ENCODE data around the gene SOCS4. TPM values are rescaled to one million over a fixed set of nuclear protein-coding genes. Genes with fewer than 3 reads are reported as not detected.
"Not testable (repeated sequence)": the region's sequence is repeated elsewhere in the genome, so short reads cannot be mapped to it uniquely, and the experiment has no call there.

Gene SOCS4
- total RNA-seq, 1 experiment from 2014 or later: 3.8 TPM

- Histone ChIP-seq H3K4me3 (no peak overlapping the region), H3K36me3 (peaks cover 13% of the 10 kb centered on the region)
Measured at GRCh38 chr14:55045087-55045486, 18.1 kb downstream of the SOCS4 start.

DNA sequence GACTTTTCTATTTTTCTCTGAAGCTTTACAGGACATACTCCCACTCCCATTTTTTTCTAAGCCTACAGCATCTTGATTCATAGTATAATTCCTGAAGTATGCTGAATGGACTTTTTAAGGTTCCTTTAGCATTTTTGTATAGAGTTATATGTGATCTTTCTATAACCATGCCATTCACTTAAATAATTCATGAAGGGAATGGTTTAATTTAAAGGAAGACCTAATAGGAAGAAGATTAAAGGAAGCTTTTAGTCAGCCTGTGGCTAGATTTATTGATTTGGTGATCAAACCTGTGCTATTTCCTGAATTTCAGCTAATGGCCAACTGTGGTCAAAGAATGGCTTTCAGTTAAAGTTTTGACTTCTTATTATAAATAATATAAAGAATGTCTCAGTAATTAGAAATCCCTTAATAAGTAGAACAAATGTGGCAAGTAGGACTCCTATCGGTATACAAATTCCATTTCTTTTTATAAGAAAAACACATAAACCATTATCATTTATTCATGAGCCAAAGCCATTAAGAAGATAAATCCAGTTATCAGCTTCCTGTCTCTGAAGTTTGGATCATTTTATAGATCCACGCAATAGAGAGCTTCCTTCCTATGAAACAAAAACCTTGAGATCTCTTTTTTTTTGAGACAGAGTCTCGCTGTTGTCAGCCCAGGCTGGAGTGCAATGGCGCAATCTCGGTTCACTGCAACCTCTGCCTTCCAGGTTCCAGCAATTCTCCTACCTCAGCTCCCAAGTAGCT is 20.4 kb downstream of the SOCS4 start:
- H3K4me3 ChIP-seq: no peak overlapping the region
- no peaks in the 10 kb centered on the region for H3K27me3 ChIP-seq
- no peaks in the 10 kb centered on the region for H3K9me3 ChIP-seq
- peaks cover 10% of the 10 kb centered on the region for H3K36me3 ChIP-seq
- DNase-seq: no peak

More at GRCh38 chr14:55045087-55045486, 18.1 kb downstream of the SOCS4 start:
- no peaks in the 10 kb centered on the region for H3K9me3 ChIP-seq
- no peaks in the 10 kb centered on the region for H3K27me3 ChIP-seq
- DNase-seq: no peak

DNA sequence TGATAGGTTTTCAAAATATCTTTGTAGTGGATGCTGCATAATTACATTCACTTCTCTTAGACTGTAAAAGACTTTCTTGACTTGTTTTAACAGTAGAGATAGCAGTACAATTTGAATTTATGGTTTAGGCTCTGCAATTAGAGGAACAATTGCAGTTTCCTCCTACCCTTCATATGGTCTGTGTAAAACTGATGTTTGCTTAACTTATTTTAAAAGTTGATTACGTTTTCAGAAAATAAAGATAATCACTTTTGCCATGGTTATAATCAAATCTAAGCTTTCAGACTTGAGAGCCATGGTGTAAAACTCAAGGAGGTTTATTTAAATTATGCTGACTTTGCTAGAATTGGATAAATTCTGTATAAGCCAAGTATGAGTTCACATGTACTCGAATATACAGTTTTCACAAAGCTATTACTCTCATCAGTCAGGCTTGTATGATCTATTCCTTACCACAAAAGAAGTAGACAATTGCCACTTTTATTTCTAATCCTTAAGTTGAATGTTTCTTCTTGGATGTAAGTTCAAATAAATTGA is 21.9 kb downstream of the SOCS4 start:
- H3K9me3 ChIP-seq: no peaks in the 10 kb centered on the region
- peaks cover 10% of the 10 kb centered on the region for H3K36me3 ChIP-seq
- H3K4me3 ChIP-seq: no peak overlapping the region
- DNase-seq: no peak
- no peaks in the 10 kb centered on the region for H3K27me3 ChIP-seq

DNA sequence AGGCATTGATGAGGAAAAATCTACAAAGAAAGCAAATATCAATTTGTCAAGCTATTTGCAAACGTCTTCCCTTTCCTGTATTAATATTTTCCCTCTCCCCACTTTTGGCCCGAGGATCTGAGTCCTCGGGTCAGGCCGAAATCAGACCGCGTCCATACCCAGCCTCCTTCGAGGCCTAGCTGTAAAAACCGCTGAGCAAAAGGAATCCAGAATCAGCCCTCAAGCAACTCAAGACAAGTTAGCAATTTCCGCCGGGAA is 24.1 kb downstream of the SOCS4 start:
- Histone ChIP-seq H3K4me3 (peak overlapping the region; percentile 99), H3K36me3 (peaks cover 29% of the 10 kb centered on the region), H3K9me3 (no peaks in the 10 kb centered on the region), H3K27me3 (no peaks in the 10 kb centered on the region)
- DNase-seq: no peak

GRCh38 chr14:55051423-55052268 is 24.6 kb downstream of the SOCS4 start, which contains the start of gene MAPK1IP1L:
Gene MAPK1IP1L (plus strand): TSS chr14:55051647. CDS start chr14:55061684, 10,037 bp downstream.
- Histone ChIP-seq H3K27me3 (no peaks in the 10 kb centered on the region), H3K4me3 (peak within 1 kb of the TSS; percentile 99), H3K36me3 (peaks cover 35% of the 10 kb centered on the region), H3K9me3 (no peaks in the 10 kb centered on the region)
- DNase-seq: peak; percentile 76

DNA sequence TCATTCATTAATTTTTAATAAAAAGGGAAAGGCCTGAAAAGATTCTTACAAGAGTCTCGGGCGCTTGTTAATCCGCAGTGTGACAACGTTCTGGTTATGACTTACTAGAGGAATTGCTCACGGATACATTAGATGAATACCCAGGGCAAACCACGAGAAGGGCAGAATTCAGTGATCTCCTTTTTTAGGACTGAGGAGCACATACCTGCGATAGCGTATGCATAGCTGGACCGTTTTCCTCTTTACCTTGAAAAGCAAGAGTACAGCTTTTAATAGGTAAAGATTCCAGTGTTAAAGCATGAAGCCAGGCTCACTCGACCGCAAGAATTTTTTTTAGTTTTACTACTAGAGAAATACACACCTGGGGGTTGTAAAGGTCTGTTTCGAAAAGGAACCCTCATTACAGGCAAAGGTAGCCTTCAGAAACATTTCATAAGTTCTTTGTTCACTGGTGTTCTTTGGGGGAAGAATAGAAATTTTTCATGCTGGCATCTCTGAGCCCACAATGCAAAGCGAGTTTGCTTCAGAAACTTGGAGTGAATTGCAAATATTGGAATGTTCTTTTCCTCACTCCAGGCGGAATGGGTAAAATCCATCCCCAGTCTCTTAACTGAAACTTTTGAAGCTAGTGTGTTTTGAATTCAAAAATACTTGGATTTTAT is 25.4 kb downstream of the SOCS4 start:
- no peaks in the 10 kb centered on the region for H3K9me3 ChIP-seq
- no peak for DNase-seq

DNA sequence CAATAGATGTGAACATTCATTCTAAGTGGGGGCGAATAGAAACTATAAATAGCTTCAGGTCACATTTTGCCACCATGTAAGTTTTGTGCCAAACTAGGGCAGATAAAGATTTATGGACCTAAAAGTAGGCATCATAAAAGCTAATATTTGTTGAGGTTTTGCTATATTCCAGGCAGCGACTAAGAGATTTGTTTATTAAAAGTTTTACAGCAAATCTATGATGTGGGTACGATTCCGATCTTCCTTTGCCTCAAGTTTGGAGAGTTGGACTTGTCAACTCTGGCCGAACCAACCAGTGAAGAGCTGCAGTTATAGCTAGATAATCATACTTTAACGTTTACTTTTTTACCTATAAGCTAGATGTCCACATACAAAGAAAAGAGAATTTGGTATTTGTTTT is 26.0 kb downstream of the SOCS4 start:
- H3K4me3 ChIP-seq: peak overlapping the region; percentile 99
- no peak for DNase-seq
- no peaks in the 10 kb centered on the region for H3K27me3 ChIP-seq
- no peaks in the 10 kb centered on the region for H3K9me3 ChIP-seq
- H3K36me3 ChIP-seq: peaks cover 46% of the 10 kb centered on the region

More for the DNA sequence above, 25.4 kb downstream of the SOCS4 start:
- Histone ChIP-seq H3K4me3 (peak overlapping the region; percentile 99), H3K27me3 (no peaks in the 10 kb centered on the region), H3K36me3 (peaks cover 42% of the 10 kb centered on the region)

DNA sequence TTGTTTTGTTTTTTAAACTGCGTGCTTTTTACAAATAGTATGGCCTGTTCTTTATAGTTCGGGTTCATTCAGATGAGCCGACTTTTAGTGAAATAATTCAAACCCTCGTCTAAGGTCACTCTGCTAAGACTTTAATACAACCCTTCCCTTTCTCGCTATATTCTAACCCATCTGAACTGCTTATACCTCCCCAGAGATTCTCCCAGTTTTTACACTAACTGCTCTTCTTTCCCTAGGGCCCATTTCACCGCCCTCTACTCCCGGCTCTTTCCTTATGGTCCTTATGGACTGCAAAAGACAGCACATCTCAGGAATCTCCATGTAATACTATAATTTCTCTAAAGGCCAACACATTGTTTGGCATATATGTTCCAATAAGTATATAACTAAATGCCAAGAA is 26.5 kb downstream of the SOCS4 start:
- Histone ChIP-seq H3K36me3 (peaks cover 51% of the 10 kb centered on the region), H3K27me3 (no peaks in the 10 kb centered on the region), H3K9me3 (no peaks in the 10 kb centered on the region), H3K4me3 (no peak overlapping the region; the same call in 1 of the 2 replicates)
- no peak for DNase-seq

DNA sequence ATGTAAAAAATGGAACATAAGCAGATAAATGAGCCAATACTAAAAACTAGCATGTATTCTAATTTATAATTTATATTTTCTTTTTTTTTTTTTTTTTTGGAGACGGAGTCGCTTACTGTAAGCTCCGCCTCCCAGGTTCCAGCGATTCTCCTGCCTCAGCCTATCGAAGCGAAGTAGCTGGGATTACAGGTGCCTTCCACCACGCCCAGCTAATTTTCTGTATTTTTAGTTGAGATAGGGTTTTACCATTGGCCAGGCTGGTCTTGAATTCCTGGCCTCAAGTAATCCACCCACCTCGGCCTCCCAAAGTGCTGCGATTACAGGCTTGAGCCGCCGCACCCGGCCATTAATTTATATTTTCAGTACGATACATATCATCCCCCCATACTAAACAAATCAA is 27.1 kb downstream of the SOCS4 start:
- H3K9me3 ChIP-seq: no peaks in the 10 kb centered on the region
- no peaks in the 10 kb centered on the region for H3K27me3 ChIP-seq
- no peak for DNase-seq
- H3K36me3 ChIP-seq: peaks cover 51% of the 10 kb centered on the region
- H3K4me3 ChIP-seq: no peak overlapping the region

DNA sequence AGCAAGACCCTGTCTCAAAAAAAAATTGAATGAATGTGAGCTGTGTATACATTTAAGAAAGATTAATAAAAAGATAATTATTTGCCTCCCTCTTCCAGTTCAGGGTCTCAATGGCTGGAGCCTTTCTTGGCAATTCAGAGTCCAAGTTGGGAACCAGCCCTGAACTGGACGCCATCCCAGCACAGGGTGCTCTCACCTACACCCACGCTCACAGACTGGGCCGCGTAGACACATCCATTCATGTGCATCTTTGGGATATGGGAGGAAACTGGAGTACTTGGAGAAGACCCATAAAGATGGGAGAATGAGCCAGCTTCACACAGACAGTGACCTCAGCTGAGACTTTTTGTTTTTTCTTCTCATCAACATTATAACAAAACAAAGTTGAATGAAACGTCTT is 30.9 kb downstream of the SOCS4 start:
- Histone ChIP-seq H3K9me3 (no peaks in the 10 kb centered on the region), H3K27me3 (no peaks in the 10 kb centered on the region), H3K36me3 (peaks cover 81% of the 10 kb centered on the region), H3K4me3 (no peak overlapping the region)
- no peak for DNase-seq

DNA sequence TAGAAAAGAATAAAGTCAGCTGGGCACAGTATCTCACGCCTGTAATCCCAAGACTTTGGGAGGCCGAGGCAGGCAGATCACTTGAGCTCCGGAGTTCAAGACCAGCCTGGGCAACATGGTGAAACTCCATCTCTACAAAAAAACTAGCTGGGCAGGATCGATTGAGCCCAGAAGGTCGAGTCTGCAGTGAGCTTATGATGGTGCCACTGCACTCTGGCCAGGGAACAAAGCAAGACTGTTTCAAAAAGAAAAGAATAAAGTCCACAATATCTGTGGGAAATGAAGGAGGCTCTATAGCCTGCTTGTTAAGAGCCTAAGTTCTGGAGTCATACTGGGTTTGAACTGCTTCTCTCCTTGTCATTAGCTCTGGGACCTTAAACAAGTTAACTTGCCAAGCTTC is 32.3 kb downstream of the SOCS4 start:
- Histone ChIP-seq H3K9me3 (no peaks in the 10 kb centered on the region), H3K36me3 (peaks cover 81% of the 10 kb centered on the region), H3K4me3 (no peak overlapping the region), H3K27me3 (no peaks in the 10 kb centered on the region)
- DNase-seq: no peak

DNA sequence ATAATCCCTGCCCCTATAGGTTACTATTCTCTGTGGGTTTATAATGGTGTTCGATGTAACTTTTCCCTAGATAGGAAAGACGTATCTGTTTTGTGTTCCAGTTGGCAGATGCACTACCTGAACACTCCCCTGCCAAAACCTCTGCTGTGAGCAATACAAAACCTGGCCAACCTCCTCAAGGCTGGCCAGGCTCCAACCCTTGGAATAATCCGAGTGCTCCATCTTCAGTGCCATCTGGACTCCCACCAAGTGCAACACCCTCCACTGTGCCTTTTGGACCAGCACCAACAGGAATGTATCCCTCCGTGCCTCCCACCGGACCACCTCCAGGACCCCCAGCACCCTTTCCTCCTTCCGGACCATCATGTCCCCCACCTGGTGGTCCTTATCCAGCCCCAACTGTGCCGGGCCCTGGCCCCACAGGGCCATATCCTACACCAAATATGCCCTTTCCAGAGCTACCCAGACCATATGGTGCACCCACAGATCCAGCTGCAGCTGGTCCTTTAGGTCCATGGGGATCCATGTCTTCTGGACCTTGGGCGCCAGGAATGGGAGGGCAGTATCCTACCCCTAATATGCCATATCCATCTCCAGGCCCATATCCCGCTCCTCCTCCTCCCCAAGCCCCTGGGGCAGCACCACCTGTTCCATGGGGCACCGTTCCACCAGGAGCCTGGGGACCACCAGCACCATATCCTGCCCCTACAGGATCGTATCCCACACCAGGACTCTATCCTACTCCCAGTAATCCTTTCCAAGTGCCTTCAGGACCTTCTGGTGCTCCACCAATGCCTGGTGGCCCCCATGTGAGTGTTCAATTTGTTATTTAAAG is 35.7 kb downstream of the SOCS4 start:
- no peaks in the 10 kb centered on the region for H3K9me3 ChIP-seq
- H3K4me3 ChIP-seq: no peak overlapping the region
- peak; percentile 27 for DNase-seq
- peaks cover 72% of the 10 kb centered on the region for H3K36me3 ChIP-seq
- H3K27me3 ChIP-seq: no peaks in the 10 kb centered on the region

- not testable (repeated sequence) for H3K27me3 ChIP-seq, H3K9me3 ChIP-seq, H3K4me3 ChIP-seq, DNase-seq
- peaks cover 70% of the 10 kb centered on the region for H3K36me3 ChIP-seq
Measured at GRCh38 chr14:55064896-55065295, 37.9 kb downstream of the SOCS4 start.

GRCh38 chr14:55065411-55065810 is 38.4 kb downstream of the SOCS4 start:
- no peaks in the 10 kb centered on the region for H3K9me3 ChIP-seq
- no peaks in the 10 kb centered on the region for H3K27me3 ChIP-seq
- DNase-seq: no peak
- peaks cover 67% of the 10 kb centered on the region for H3K36me3 ChIP-seq
- no peak overlapping the region for H3K4me3 ChIP-seq

DNA sequence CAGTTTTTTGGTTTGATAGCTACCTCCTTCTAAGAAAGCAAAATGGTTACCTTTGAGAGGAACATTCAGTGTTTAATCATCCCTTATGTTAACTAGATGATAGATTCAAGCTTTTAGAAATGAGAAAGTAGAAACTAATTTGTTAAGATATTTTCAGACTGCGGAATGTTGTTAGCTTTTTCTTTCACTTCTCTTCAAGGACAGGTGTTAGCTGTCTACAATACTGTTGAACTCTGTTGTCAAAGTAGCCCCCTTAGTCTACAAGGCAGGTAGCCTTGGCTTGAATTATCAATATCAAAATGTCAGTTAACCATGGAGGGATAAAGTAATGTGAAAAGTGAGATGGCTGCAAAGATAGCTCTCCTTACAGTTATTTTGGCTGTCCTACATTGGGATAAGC is 39.2 kb downstream of the SOCS4 start:
- peaks cover 59% of the 10 kb centered on the region for H3K36me3 ChIP-seq

GRCh38 chr14:55070981-55071411 is 44.0 kb downstream of the SOCS4 start:
- no peaks in the 10 kb centered on the region for H3K9me3 ChIP-seq
- H3K4me3 ChIP-seq: no peak overlapping the region
- peaks cover 17% of the 10 kb centered on the region for H3K36me3 ChIP-seq
- no peak for DNase-seq
- H3K27me3 ChIP-seq: no peaks in the 10 kb centered on the region

More for the DNA sequence above, 39.2 kb downstream of the SOCS4 start:
- Histone ChIP-seq H3K4me3 (no peak overlapping the region), H3K27me3 (no peaks in the 10 kb centered on the region), H3K9me3 (no peaks in the 10 kb centered on the region)
- no peak for DNase-seq
